ENCODE data around the gene ACTL6B. TPM values are rescaled to one million over a fixed set of nuclear protein-coding genes. Genes with fewer than 3 reads are reported as not detected.

ACTL6B gene
- total RNA-seq, 2 experiments from 2014 or later, result not detected

- POLR2A ChIA-PET, result no interaction called here
- CTCF ChIA-PET, result no interaction called here
Measured at GRCh38 chr7:100598425-100598824, 57.8 kb downstream of the ACTL6B start.

- CTCF ChIA-PET, result no interaction called here
- POLR2A ChIA-PET, result no interaction called here
Measured at GRCh38 chr7:100595188-100595587, 61.1 kb downstream of the ACTL6B start.

Other genes with a start within 250 kb of the ACTL6B start
- 1 to 10 TPM; 2.3 TPM for gene ZCWPW1, start 227.7 kb downstream of the ACTL6B start, total RNA-seq
- 10 to 100 TPM; 69.9 to 70.3 TPM for gene MEPCE, start 226.6 kb downstream of the ACTL6B start, total RNA-seq
- gene PPP1R35, start 220.0 kb downstream of the ACTL6B start, total RNA-seq, result 10 to 100 TPM; 47.3 to 47.8 TPM
- gene SPACDR, start 192.2 kb downstream of the ACTL6B start, total RNA-seq, result 1 to 10 TPM; 1.4 to 1.6 TPM
- gene TSC22D4, start 177.2 kb downstream of the ACTL6B start, total RNA-seq, result 10 to 100 TPM; 90.9 to 95.0 TPM
- gene NYAP1, start 172.5 kb downstream of the ACTL6B start, total RNA-seq, result under 1 TPM; 0.13 to 0.15 TPM
- 10 to 100 TPM; 64.1 to 64.8 TPM for gene AGFG2, start 117.2 kb downstream of the ACTL6B start, total RNA-seq
- 1 to 10 TPM; 5.6 to 7.5 TPM for gene SAP25, start 82.5 kb downstream of the ACTL6B start, total RNA-seq
- 10 to 100 TPM; 80.3 to 84.5 TPM for gene LRCH4, start 70.3 kb downstream of the ACTL6B start, total RNA-seq
- under 1 TPM; 0.36 TPM for gene FBXO24, start 70.1 kb downstream of the ACTL6B start, total RNA-seq
- gene PCOLCE, start 54.1 kb downstream of the ACTL6B start, total RNA-seq, result 1 to 10 TPM; 6.3 to 8.1 TPM
- 10 to 100 TPM; 15.4 to 16.7 TPM for gene MOSPD3, start 43.9 kb downstream of the ACTL6B start, total RNA-seq
- gene TFR2, start 14.9 kb downstream of the ACTL6B start, total RNA-seq, result 10 to 100 TPM; 17.7 to 21.8 TPM
- gene GNB2, start 17.3 kb upstream of the ACTL6B start, total RNA-seq, result 100 to 1,000 TPM; 235 to 241 TPM
- 10 to 100 TPM; 47.8 to 48.6 TPM for gene GIGYF1, start 37.8 kb upstream of the ACTL6B start, total RNA-seq
- gene POP7, start 49.7 kb upstream of the ACTL6B start, total RNA-seq, result 10 to 100 TPM; 82.3 to 85.9 TPM
- gene EPO, start 64.0 kb upstream of the ACTL6B start, total RNA-seq, result under 1 TPM in 1 of 2 experiments, not detected in 1; 0.15 TPM
- not detected for gene ZAN, start 77.1 kb upstream of the ACTL6B start, total RNA-seq
- gene EPHB4, start 171.1 kb upstream of the ACTL6B start, total RNA-seq, result 1 to 10 TPM; 2.9 to 3.5 TPM
- 10 to 100 TPM; 24.9 to 26.4 TPM for gene SLC12A9, start 196.3 kb upstream of the ACTL6B start, total RNA-seq
- 10 to 100 TPM; 33.6 to 35.8 TPM for gene TRIP6, start 210.9 kb upstream of the ACTL6B start, total RNA-seq
- 100 to 1,000 TPM; 302 to 308 TPM for gene SRRT, start 218.7 kb upstream of the ACTL6B start, total RNA-seq
- 1 to 10 TPM; 3.0 to 4.8 TPM for gene UFSP1, start 233.3 kb upstream of the ACTL6B start, total RNA-seq
- under 1 TPM; 0.13 to 0.23 TPM for gene ACHE, start 239.4 kb upstream of the ACTL6B start, total RNA-seq

All from activated CD8-positive, alpha-beta memory T cell treated with anti-CD3 and anti-CD28 coated beads for 36 hours (primary cell).